Mesodermal cell (in vitro differentiated cells): ENCODE data around the gene ATP1A1.

ENCODE experiments used
- H3K27ac ChIP-seq: 2 replicates; pipeline ENCODE4 v1.7.0; 2013; ENCODE audit warnings: mild to moderate bottlenecking, low read depth, low read length, moderate library complexity; ENCODE audit not compliant: severe bottlenecking
- H3K36me3 ChIP-seq: 2 replicates; pipeline ENCODE4 v1.7.1; 2013; ENCODE audit warnings: mild to moderate bottlenecking, low read length, moderate library complexity; ENCODE audit not compliant: control insufficient read depth, insufficient read depth
- H3K4me1 ChIP-seq: one replicate; pipeline ENCODE4 v1.7.1; 2013; ENCODE audit warnings: mild to moderate bottlenecking, low read length; ENCODE audit not compliant: insufficient read depth, control insufficient read depth, poor library complexity, severe bottlenecking
- H3K4me3 ChIP-seq: 2 replicates; pipeline ENCODE4 v1.7.0; 2013; ENCODE audit warnings: low read length, control low read depth, mild to moderate bottlenecking; ENCODE audit not compliant: insufficient read depth, poor library complexity, severe bottlenecking; ENCODE audit errors: extremely low read depth
- H3K9me3 ChIP-seq: 2 replicates; pipeline ENCODE4 v1.7.1; 2013; ENCODE audit warnings: mild to moderate bottlenecking, low read length, moderate library complexity; ENCODE audit not compliant: control insufficient read depth
- WGBS, 2 experiments: methylation state at CpG; one replicate each; pipeline ENCODE4 v1.1.5; 2013; ENCODE audit warnings: missing lambda C conversion rate in 2 of 2; ENCODE audit not compliant: insufficient coverage in 2 of 2; 5-methylcytosine and 5-hydroxymethylcytosine counted together

Gene ATP1A1

DNA sequence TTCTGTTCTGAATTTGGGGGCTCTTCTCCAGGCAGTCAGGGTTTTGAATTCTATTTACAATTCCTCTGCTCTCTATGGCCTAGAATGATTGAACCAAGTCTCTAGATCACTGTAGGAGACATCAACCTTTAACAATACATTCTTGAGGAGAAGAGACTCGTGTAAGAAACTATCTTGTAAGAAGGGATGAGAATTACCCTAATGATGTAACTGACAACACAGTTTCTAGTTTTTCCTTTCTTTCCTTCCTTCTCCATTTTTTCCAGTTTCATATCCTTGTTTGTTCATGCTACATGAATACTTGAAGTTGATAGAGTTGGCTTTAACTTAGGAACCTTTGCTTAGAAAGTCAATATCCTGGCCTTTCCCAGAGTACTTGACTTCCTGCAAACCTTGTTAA lies 1.3 kb upstream of the ATP1A1 start:
- WGBS, 2 experiments: no CpG with 5 or more reads among the region's 1 CpG
- Histone ChIP-seq H3K4me1 (peaks cover 12% of the 10 kb centered on the region), H3K27ac (no peak overlapping the region), H3K36me3 (no peaks in the 10 kb centered on the region), H3K9me3 (no peaks in the 10 kb centered on the region), H3K4me3 (no peak overlapping the region)

DNA sequence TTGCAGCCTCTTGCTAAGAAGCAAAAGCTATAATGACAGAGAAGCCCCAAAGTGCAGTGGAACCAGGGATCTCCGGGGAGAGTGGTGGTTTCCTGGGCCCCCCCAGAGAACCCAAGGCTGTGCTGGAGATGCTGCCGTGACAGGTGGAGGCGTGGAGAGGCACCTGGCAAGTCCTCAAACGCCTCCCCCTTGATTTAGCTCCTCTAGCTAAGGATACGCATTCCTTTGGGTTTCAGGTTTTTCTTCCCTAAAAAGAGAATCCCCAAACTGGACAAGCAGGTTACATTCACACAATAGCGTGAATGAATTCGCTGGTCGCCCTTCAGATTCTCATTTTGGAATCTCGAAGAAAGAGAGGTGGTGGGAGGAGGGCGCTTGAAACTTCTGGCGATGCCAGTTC lies 853 bp upstream of the ATP1A1 start:
- Histone ChIP-seq H3K27ac (peak overlapping the region; percentile 95), H3K4me1 (peaks cover 16% of the 10 kb centered on the region), H3K36me3 (no peaks in the 10 kb centered on the region), H3K4me3 (peak overlapping the region; percentile 80), H3K9me3 (no peaks in the 10 kb centered on the region)
- 48 to 53% methylated on average over 8 to 11 of the region's 11 CpGs for WGBS, 2 experiments

- Histone ChIP-seq H3K4me1 (peaks cover 31% of the 10 kb centered on the region), H3K9me3 (no peaks in the 10 kb centered on the region), H3K36me3 (no peaks in the 10 kb centered on the region), H3K27ac (peak overlapping the region; percentile 95), H3K4me3 (peak overlapping the region; percentile 80)
- 0% methylated on average over 52 to 57 of the region's 84 CpGs for WGBS, 2 experiments
These were observed 648 bp downstream of the ATP1A1 start for GRCh38 chr1:116373431-116374352.

DNA sequence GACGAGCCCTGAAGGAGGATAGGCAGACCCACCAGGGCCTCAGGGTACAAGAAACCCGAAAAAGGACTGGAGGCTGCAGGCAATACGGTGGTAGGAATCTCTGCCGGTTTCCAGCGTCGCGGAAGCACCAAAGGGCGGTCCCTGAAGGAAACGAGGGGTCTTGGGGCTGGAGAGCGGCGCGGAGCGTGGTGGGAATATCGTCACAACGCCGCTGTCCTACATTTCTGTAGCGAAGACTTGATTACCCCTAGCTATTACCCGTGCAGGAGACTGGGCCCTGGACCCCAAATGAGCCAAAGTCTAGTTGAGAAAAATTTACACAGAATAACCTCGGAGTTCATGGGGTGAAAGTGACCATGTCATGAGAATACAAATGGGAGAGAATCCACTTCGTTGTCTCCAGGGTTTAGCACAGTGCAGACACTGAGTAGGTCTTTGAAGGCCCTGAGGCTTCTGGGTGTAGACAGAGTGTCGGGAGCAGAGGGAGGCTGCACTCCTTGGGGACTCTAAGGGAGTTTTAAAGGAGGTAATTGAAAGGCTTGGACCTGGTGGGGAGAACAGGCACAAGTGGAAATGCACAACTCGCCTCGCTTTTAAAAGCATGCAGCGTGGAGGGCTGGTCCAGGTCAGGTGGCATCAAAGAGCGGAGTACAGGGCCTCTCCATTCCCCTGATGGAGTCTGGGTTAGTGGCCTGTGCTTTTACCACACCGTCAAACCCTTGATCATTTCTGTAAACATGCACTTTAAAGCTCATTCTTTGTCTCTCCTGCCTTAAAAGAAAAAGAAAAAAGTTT lies 1.5 kb downstream of the ATP1A1 start:
- 16 to 20% methylated on average over 17 to 21 of the region's 26 CpGs for WGBS, 2 experiments
- H3K4me1 ChIP-seq: peaks cover 38% of the 10 kb centered on the region

DNA sequence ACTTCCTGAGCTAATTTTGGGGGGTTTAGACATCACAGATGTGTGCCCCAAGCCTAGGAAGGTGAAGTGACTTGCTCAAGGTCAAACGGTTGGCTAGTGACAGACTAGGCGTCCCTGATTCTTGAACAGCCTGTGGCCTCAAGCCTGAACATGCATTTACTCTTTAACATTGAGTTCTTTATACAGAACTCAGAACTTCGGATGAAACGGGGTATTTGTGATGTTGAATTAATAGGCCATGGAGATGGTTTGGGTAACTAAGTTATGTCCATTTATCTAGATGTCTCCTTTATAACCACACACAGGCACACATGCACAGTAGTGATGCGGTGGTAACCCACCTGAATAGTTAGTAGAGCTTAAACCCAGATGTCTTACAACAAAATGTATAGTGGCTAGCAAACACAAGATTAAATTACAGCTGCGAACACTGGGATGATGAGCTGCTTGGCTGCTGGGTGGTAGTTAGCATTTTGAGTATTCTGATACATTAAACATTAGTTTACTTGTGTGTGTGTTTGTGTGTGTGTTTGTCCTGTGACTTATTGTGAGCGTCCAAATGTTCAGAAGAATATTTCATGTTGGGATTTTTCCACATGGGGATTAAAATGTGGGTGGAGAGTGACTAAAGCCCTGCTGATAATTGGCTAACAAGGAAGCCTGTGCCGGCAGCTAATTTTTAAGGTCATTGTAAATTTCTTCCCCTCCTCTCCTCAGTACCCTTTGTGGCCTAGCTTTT lies 2.3 kb downstream of the ATP1A1 start:
- H3K4me1 ChIP-seq: peaks cover 43% of the 10 kb centered on the region
- peak overlapping the region; percentile 80 for H3K4me3 ChIP-seq
- WGBS, 2 experiments: 38 to 88% methylated on average over 1 of the region's 8 CpGs
- peak overlapping the region; percentile 71 for H3K27ac ChIP-seq
- H3K9me3 ChIP-seq: no peaks in the 10 kb centered on the region
- H3K36me3 ChIP-seq: peaks cover 4% of the 10 kb centered on the region

More for the DNA sequence above, 1.5 kb downstream of the ATP1A1 start:
- Histone ChIP-seq H3K27ac (peak overlapping the region; percentile 95), H3K36me3 (no peaks in the 10 kb centered on the region), H3K9me3 (no peaks in the 10 kb centered on the region), H3K4me3 (peak overlapping the region; percentile 80)

- WGBS, 2 experiments: 16 to 50% methylated on average over 4 of the region's 9 CpGs
- Histone ChIP-seq H3K36me3 (peaks cover 4% of the 10 kb centered on the region), H3K4me3 (peak overlapping the region; percentile 80), H3K27ac (peak overlapping the region; percentile 71), H3K4me1 (peaks cover 45% of the 10 kb centered on the region), H3K9me3 (no peaks in the 10 kb centered on the region)
These were observed 3.1 kb downstream of the ATP1A1 start for GRCh38 chr1:116375887-116376728.

DNA sequence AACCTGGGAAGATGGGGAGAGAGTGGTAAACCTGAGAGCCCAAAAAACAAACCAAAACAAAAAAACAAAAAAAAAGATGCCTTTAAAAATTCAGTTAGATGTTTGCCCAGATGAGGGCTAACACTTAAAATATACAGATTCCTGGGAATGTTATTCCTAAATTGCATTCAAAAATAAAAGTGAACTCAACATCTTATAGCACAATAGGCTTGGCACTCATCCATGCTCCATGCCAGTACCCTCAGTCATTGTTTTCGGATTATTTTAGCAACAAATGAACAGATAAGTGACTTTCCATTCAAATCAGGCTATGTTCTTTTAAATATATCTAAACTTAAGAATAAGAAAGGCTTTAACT lies 3.7 kb downstream of the ATP1A1 start:
- peak overlapping the region; percentile 80 for H3K4me3 ChIP-seq
- peaks cover 45% of the 10 kb centered on the region for H3K4me1 ChIP-seq
- peaks cover 4% of the 10 kb centered on the region for H3K36me3 ChIP-seq
- no peaks in the 10 kb centered on the region for H3K9me3 ChIP-seq
- H3K27ac ChIP-seq: peak overlapping the region; percentile 71
- WGBS, 2 experiments: no CpG with 5 or more reads among the region's 1 CpG

GRCh38 chr1:116377541-116378529 lies 4.8 kb downstream of the ATP1A1 start:
- Histone ChIP-seq H3K4me3 (no peak overlapping the region), H3K4me1 (peaks cover 56% of the 10 kb centered on the region), H3K27ac (peak overlapping the region; percentile 75)

DNA sequence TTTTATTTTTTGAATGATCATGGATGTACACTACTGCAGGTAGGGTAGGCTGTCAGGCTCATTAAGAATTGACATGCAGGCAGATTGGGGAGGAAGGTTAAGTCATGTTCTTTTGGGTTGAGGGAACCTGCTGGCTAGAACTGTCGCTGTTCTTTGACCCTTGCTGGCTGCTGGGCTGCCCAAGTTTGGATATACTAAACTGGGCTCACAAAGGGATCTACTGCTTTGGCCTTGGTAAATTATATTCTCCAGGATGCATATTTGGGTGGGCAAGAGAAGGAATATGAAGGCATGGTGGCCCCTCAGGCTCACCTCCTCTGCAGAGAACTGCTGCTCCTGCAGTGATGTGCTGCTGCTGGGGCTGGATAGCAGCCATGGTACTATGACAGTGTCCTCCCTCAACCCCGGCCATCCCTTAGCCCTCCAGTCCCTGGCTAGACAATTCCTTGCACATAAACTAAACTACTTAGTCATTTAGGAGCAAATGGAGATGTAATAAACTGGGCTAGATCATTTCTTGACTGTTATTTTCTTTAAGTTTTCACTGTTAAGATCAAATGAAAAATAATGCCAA lies 6.1 kb downstream of the ATP1A1 start:
- peaks cover 59% of the 10 kb centered on the region for H3K4me1 ChIP-seq
- peaks cover 11% of the 10 kb centered on the region for H3K36me3 ChIP-seq
- 83 to 100% methylated on average over 1 of the region's 2 CpGs for WGBS, 2 experiments
- no peaks in the 10 kb centered on the region for H3K9me3 ChIP-seq
- no peak overlapping the region for H3K27ac ChIP-seq
- no peak overlapping the region for H3K4me3 ChIP-seq

More at GRCh38 chr1:116377541-116378529, 4.8 kb downstream of the ATP1A1 start:
- WGBS, 2 experiments: 82 to 86% methylated on average over 6 to 10 of the region's 13 CpGs
- Histone ChIP-seq H3K36me3 (peaks cover 4% of the 10 kb centered on the region), H3K9me3 (no peaks in the 10 kb centered on the region)
